ENCODE data around the gene BLID. TPM values are rescaled to one million over a fixed set of nuclear protein-coding genes. Genes with fewer than 3 reads are reported as not detected.

Gene BLID
- polyA plus RNA-seq, 1 donor (not counting 4 experiments of a cell fraction or from before 2014, with no cell fraction given) = 0.18 TPM

DNA sequence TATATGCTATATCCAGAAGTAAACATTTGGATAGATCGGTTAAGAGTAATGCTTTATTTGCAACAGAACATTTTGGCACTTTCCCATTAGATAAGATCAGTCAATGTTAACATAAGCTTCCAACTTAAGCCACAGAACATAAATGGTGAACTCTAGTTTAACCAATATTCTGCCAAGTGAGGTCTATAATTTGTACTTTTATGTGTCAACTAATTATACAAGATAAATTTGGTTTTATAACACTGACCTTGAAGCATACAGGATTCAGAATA, 23.5 kb upstream of the BLID start:
- Histone ChIP-seq H3K79me2 (ENCODE audit: control insufficient read depth, insufficient read depth, low read length) (peaks cover 35% of the 10 kb centered on the region), H3K4me2 (ENCODE audit: control insufficient read depth, extremely low read depth, insufficient read depth, low read depth, low read length) (peak overlapping the region; percentile 7), H3K27ac (ENCODE audit: control insufficient read depth, insufficient read depth, low read length) (peak overlapping the region; percentile 63), H3K9me3 (ENCODE audit: control insufficient read depth, low read depth, low read length) (no peaks in the 10 kb centered on the region), H2AFZ (ENCODE audit: control insufficient read depth, low read length) (no peak overlapping the region), H3K27me3 (ENCODE audit: control insufficient read depth, extremely low read depth, insufficient read depth, low read length) (no peaks in the 10 kb centered on the region), H3K4me1 (ENCODE audit: control insufficient read depth, extremely low read depth, insufficient read depth, low read length) (peaks cover 56% of the 10 kb centered on the region), H3K9ac (ENCODE audit: control insufficient read depth, extremely low read depth, insufficient read depth, low read length) (no peak overlapping the region), H4K20me1 (ENCODE audit: control insufficient read depth, extremely low read depth, insufficient read depth, low read length) (no peaks in the 10 kb centered on the region), H3K36me3 (ENCODE audit: control insufficient read depth in 2 of 2, extremely low read depth in 1 of 2, insufficient read depth in 2 of 2, low read length in 2 of 2) (peaks cover 4 to 11% of the 10 kb centered on the region in 2 experiments), H3K4me3 (ENCODE audit: control insufficient read depth in 2 of 3, extremely low read depth in 1 of 3, insufficient read depth in 2 of 3, low read depth in 1 of 3, low read length in 3 of 3) (no peak overlapping the region), H3K9me1 (ENCODE audit: control insufficient read depth, extremely low read depth, insufficient read depth, low read length) (no peaks in the 10 kb centered on the region)
- dilution Hi-C loops (cut with MboI; ENCODE audit: extremely low pct_ligation_motif_present, low sequenced_read_pairs) = no loop called here
- DNase-seq (ENCODE audit: low read depth, low spot score) = no peak
- TF ChIP-seq EZH2 (IDR thresholded peaks at IDR 0.05; ENCODE audit: low read length) = no peak
- TF ChIP-seq, protein P1, sequence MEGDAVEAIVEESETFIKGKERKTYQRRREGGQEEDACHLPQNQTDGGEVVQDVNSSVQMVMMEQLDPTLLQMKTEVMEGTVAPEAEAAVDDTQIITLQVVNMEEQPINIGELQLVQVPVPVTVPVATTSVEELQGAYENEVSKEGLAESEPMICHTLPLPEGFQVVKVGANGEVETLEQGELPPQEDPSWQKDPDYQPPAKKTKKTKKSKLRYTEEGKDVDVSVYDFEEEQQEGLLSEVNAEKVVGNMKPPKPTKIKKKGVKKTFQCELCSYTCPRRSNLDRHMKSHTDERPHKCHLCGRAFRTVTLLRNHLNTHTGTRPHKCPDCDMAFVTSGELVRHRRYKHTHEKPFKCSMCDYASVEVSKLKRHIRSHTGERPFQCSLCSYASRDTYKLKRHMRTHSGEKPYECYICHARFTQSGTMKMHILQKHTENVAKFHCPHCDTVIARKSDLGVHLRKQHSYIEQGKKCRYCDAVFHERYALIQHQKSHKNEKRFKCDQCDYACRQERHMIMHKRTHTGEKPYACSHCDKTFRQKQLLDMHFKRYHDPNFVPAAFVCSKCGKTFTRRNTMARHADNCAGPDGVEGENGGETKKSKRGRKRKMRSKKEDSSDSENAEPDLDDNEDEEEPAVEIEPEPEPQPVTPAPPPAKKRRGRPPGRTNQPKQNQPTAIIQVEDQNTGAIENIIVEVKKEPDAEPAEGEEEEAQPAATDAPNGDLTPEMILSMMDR (optimal IDR thresholded peaks at IDR 0.05 in 1 of 3, IDR thresholded peaks at IDR 0.05 in 1 of 3, conservative IDR thresholded peaks at IDR 0.05 in 1 of 3; ENCODE audit: extremely low read depth in 1 of 3, insufficient read depth in 2 of 3, low read length in 3 of 3) = no peak
- peak; percentile 9 for FAIRE-seq

DNA sequence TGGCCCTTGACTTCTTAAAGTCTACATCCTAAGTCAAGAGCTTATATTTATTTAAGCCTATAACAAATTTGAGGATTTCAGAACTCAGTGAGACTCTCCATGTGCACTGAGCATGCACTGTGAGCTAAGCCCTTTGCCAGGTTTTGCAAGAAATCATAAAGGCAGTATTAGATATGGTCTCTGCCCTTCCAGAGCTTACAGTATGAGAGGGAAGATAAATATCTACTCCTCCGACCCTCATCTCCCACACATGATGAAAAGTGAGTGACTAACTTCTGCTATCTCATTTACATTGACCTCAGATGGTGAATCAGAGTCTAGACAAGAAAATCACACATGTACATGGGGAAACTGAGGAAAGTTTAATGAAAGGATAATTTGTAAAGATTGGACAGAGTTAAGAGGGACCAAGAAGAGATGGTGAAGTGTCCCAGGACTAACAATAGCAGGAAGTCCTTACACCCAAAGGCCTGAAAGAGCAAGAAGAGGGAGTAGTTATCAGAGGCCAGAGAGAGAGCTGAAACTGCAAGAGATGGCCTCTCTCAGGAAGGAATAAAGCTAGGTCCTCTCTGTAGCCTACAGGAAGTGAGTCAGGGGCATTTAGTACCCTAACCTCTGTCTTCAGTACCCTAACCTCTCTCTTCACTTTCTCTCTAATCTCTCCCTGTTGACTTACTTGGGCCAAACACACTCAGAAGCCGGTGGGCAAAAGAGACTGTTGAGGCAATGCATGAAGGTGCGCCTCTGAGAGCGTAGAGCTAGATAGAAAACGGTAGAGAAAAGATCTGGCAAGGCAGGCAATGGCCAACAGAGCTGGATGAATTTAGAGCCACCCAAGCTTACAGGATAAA, 23.0 kb upstream of the BLID start:
- Histone ChIP-seq H3K9ac (ENCODE audit: control insufficient read depth, extremely low read depth, insufficient read depth, low read length) (peak overlapping the region; percentile 6), H3K9me3 (ENCODE audit: control insufficient read depth, low read depth, low read length) (no peaks in the 10 kb centered on the region), H3K27me3 (ENCODE audit: control insufficient read depth, extremely low read depth, insufficient read depth, low read length) (no peaks in the 10 kb centered on the region), H3K4me1 (ENCODE audit: control insufficient read depth, extremely low read depth, insufficient read depth, low read length) (peaks cover 56% of the 10 kb centered on the region), H3K4me2 (ENCODE audit: control insufficient read depth, extremely low read depth, insufficient read depth, low read depth, low read length) (peak overlapping the region; percentile 7), H3K9me1 (ENCODE audit: control insufficient read depth, extremely low read depth, insufficient read depth, low read length) (no peaks in the 10 kb centered on the region), H3K4me3 (ENCODE audit: control insufficient read depth in 2 of 3, extremely low read depth in 1 of 3, insufficient read depth in 2 of 3, low read depth in 1 of 3, low read length in 3 of 3) (peak overlapping the region in 1 of 3 experiments; percentile 2), H3K27ac (ENCODE audit: control insufficient read depth, insufficient read depth, low read length) (peak overlapping the region; percentile 63), H2AFZ (ENCODE audit: control insufficient read depth, low read length) (no peak overlapping the region), H3K79me2 (ENCODE audit: control insufficient read depth, insufficient read depth, low read length) (peaks cover 34% of the 10 kb centered on the region), H3K36me3 (ENCODE audit: control insufficient read depth in 2 of 2, extremely low read depth in 1 of 2, insufficient read depth in 2 of 2, low read length in 2 of 2) (peaks cover 2 to 11% of the 10 kb centered on the region in 2 experiments), H4K20me1 (ENCODE audit: control insufficient read depth, extremely low read depth, insufficient read depth, low read length) (no peaks in the 10 kb centered on the region)
- FAIRE-seq (peak; percentile 56), DNase-seq (ENCODE audit: low read depth, low spot score) (no peak)
- TF ChIP-seq, protein P1 (optimal IDR thresholded peaks at IDR 0.05 in 1 of 3, IDR thresholded peaks at IDR 0.05 in 1 of 3, conservative IDR thresholded peaks at IDR 0.05 in 1 of 3; ENCODE audit: extremely low read depth in 1 of 3, insufficient read depth in 2 of 3, low read length in 3 of 3) = no peak
- TF ChIP-seq EZH2 (IDR thresholded peaks at IDR 0.05; ENCODE audit: low read length) = no peak
- dilution Hi-C loops (cut with MboI; ENCODE audit: extremely low pct_ligation_motif_present, low sequenced_read_pairs) = no loop called here

Data from keratinocyte (primary cell).